ENCODE results near the gene TNFRSF18.
"Not testable (repeated sequence)": the region's sequence is repeated elsewhere in the genome, so short reads cannot be mapped to it uniquely, and the experiment has no call there.

Gene TNFRSF18, protein sequence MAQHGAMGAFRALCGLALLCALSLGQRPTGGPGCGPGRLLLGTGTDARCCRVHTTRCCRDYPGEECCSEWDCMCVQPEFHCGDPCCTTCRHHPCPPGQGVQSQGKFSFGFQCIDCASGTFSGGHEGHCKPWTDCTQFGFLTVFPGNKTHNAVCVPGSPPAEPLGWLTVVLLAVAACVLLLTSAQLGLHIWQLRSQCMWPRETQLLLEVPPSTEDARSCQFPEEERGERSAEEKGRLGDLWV

DNA sequence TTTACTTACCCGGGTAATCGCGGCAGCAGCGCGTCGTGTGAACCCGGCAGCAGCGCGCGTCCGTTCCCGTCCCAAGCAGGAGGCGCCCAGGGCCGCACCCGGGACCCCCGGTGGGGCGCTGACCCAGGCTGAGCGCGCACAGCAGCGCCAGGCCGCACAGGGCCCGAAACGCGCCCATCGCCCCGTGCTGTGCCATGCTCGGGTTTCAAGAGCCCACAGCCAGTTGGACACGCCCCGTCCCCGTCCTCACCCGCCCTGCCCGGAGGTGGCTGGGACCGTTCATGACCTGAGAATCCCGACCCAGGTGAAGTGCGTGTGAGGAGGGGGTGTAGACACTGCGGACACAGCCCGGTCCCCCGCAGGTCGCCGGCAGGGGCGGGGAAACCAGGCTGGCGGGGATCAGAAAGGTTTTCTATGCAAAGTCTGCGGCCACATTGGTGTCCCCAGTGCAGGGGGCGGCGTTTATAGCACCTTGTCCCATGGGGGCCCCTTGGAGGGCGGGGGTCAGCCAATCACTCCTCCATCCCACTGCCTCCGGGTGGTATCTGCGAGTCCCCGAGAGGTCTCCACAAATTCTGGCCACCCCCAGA lies at the start of gene TNFRSF18:
TSS of gene TNFRSF18 (minus strand) at position 217 of the 590 bp plus-strand sequence. CDS start at position 196, 21 bp downstream.
- no peak for DNase-seq (ENCODE audit: low read depth)

DNA sequence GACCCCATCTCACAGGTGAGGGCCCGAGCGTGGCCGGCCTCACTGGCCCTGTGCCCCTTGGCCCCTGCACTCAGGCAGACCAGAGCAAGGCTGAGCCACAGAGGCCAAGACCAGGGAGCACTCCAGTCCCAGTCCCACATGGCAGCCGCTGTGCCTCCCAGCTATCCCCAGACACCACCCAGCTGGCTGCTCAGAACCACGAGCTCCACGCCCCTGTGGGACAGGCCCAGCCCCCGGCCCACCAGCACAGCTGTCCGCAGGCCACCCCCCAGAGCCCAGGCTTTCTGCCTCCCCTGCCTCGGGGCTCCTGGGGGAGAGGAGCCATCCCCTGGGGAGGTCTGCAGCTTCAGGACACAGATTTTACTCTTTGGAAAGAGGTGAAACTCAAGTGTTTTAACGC lies 49.2 kb upstream of the TNFRSF18 start:
- DNase-seq (ENCODE audit: low read depth) = no peak

DNA sequence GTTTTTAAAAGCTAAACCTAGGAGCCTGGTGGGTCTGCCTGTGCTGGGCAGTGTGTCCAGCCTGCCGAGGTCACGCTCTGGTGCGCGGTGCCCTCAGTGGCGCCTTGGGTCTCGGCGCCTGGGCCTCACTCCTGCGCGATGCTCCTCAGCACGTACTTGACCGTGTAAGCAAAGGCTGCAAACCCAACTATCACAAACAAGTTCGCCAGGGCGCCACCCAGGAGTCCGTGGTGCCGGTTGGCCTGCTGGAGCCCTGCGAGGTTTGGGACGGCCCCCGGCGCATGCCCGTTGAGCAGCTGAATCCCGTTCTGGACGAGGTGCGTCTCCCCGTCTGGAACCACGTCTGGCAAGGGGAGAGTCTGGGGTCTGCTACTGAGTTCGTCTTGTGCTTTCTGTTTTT lies 48.7 kb upstream of the TNFRSF18 start:
- no peak for DNase-seq (ENCODE audit: low read depth)

DNA sequence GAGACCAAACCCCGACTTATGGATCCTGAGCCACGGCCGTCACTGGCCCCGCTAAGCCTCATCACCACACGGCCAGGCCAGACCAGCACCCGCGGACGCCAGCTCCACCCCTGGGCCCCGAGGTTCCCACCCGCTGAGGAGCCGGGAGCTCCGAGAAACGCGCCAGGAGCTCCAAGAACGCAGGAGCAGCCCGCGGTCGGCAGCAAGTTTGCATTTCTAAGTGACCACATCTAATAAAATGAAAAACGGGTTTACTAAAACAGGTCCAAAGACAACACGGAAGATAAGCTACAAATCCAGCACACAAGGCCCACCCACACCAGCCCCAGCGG lies 48.2 kb upstream of the TNFRSF18 start:
- no peak for DNase-seq (ENCODE audit: low read depth)

DNA sequence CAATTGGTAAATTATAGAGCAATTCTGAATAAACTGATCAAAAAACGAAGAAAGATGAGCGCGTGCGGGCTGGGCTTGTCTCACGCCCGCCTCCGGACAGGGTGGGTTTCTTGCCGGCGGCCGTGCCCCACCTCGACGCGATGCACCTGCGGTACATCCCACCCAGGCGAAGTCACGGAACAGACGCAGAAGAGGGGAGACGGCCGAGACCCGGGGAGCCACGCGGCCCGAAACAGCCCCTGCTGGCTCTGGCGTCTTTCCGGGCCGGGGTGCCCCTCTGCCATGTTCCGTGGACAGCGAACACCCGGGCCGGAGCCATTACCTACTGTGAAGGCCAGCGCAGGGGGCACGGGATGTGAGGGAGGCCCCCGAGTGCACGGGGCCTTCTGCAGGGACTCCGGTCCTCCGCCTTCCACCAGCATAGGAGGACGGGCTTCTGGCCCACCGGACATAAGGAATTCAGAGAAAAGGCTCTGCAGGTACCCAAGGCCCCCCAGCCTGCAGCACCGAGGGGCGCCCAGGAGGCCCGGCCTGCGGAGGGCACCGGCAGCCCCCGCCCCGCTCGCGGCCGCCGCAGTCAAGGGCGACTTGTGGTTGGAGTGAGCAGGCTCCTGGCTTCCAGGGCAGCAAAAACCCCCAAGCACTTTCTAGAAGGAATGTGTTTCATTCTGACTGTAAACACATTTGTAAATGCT lies 47.7 kb upstream of the TNFRSF18 start:
- DNase-seq (ENCODE audit: low read depth) = no peak

DNA sequence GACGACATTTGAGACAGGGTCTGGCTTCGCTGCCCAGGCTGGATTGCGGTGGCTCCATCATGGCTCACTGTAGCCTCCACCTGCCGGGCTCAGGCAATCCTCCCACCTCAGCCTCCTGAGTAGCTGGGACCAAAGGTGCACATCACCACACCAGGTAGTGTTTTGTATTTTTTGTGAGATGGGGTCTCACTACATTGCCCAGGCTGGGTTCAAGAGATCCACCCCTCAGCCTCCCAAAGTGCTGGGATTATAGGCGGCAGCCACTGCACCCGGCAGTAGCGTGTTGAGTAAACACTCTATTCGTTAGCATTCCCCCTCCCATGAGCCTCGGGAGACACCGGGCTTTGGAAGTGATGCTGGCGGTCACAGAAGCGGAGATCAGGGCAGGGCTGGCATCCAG lies 46.9 kb upstream of the TNFRSF18 start:
- DNase-seq (ENCODE audit: low read depth) = no peak

DNA sequence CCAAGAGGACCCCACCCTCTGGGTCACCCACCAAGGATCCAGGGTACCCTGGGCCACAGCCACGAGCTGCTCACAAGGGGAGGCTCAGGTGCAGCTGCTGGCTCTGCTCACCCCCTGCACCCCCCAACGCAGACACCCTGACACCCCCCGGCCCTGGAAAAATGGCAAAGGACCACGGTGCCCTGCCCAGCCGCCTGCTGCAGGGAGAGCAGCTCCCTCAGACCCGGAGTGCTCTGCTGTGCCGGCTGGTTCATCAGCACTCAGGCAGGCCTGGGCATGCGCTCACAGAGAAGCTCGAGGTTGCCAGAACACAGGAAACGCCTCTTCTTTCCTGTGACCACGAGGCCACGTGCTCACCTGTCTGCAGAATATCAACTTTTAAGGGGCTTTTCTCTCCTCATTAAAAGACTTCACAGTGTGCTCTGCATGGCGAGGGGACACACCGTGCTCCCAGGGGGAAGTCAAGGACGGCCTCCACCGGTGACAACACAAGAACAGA lies 44.4 kb upstream of the TNFRSF18 start:
- DNase-seq (ENCODE audit: low read depth) = peak; percentile 67

DNA sequence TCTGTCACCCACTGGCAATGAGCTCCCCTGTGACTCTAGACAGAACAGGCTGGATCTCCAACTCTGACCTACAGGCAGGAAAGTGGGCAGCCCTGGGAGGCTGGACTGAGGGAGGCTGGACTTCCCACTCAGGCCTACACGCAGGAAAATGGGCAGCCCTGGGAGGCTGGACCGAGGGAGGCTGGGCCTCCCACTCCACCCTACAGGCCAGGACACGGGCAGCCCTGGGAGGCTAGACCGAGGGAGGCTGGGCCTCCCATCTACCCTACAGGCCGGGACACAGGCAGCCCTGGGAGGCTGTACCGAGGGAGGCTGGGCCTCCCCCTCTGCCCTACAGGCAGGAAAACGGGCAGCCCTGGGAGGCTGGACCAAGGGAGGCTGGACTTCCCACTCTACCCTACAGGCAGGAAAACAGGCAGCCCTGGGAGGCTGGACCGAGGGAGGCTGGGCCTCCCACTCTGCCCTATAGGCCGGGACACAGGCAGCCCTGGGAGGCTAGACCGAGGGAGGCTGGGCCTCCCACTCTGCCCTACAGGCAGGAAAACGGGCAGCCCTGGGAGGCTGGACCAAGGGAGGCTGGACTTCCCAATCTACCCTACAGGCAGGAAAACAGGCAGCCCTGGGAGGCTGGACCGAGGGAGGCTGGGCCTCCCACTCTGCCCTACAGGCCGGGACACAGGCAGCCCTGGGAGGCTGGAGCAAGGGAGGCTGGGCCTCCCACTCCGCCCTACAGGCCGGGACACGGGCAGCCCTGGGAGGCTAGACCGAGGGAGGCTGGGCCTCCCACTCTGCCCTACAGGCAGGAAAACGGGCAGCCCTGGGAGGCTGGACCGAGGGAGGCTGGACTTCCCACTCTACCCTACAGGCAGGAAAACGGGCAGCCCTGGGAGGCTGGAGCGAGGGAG lies 41.9 kb upstream of the TNFRSF18 start:
- not testable (repeated sequence) for DNase-seq (ENCODE audit: low read depth)

DNA sequence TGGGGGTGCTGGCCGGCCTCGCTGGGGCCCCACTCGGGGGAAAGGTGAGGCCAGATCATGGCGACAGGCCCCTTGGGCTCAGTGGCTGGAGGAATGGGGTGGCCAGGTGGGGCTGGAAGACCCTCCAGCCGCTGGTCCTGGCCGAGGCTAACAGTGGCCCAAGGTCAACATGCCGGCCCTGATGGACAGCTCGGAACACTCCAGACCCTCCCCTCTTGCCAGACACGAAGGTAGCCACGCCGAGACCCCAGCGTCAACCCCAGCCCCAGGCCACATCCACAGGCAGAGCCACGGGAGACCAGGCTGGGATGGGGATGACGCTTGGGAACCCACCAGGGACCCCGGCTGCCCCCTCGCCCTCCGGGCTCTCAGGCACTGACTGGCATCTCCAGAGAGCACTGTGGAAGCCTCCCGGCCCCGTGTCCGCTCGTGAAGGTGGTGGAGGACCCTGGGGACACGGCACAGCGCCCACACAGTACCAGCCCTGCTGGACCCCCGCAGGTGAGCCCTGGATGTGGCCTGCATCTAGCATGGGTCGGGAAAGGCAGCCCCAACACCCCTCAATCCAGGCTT lies 41.0 kb upstream of the TNFRSF18 start:
- DNase-seq (ENCODE audit: low read depth) = no peak

DNA sequence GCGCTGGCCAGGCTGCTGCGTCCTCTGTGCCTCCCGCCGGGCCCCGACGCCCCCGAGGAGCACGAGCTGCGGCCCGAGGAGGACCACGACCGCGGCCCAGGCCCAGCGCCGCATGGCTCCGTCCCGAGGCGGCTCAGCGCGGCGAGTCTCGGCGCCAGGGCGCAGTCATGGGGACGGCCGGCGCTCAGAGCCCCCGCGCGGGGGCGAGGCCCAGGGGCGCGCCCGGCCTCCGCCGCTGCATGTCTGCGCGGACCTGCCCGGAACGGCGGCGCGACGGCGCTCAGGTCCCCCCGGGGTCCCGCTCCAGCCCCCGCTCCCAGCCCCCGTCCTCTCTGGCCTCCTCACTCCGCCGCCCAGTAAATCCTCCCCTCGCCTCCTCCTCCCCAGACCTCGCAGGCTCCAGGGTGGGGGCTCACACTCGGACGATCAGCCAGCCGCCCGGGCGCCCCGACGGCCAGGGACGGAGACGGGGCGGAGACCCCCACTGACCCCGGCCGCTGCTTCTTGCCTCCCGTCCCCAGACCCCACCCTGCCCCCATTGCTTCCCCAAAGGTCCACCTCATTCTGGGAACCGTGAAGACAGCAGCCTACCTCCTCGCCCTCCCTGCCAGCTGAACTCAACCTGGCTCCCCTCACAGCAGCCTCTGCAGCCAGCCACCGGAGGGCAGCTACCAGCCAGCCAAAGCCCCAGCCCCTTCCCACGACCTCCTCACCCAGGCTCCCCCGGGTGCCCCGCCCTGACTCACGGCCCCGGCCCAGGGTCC lies 40.4 kb upstream of the TNFRSF18 start, which contains the start of gene C1QTNF12:
TSS of gene C1QTNF12 (minus strand) at position 146 of the 764 bp plus-strand sequence. CDS start at position 114, 32 bp downstream.
- no peak for DNase-seq (ENCODE audit: low read depth)

DNA sequence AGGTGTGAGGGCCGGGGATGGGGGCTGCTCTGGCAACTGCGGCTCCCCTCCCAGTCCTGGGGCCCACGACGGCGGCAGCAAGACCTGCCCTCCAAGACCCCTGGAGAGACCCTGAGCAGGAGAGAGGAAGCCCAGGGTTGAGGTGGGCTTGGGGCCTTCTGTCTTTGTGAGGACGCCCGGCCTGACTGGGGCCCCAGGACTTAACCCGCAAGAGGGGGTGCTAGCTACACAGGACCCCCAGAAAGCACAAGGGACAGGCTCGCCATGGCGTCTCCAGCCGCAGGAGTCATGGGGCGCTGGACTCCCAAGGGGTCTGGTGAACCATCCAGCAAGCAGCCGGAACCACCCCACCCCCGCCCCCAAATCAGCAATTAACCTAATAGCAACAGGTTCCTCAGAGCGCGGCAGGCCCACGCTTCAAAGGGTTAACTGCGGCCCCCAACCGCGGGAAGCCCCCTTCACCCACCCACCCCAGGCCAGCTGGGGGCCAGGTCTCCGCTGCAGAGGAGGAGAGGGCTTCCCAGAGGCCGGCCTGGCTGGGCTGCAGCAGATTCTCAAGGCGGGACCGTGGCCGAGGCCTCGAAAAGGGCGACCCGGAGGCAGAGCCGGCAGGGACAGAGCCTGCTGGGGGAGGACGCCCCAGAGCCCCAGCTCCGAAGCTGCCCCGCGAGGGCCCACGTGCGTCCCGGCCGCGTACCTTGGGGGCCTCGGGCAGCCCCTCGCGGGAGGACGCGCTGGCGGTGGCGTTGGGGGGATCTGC lies 39.6 kb upstream of the TNFRSF18 start:
- no peak for DNase-seq (ENCODE audit: low read depth)

DNA sequence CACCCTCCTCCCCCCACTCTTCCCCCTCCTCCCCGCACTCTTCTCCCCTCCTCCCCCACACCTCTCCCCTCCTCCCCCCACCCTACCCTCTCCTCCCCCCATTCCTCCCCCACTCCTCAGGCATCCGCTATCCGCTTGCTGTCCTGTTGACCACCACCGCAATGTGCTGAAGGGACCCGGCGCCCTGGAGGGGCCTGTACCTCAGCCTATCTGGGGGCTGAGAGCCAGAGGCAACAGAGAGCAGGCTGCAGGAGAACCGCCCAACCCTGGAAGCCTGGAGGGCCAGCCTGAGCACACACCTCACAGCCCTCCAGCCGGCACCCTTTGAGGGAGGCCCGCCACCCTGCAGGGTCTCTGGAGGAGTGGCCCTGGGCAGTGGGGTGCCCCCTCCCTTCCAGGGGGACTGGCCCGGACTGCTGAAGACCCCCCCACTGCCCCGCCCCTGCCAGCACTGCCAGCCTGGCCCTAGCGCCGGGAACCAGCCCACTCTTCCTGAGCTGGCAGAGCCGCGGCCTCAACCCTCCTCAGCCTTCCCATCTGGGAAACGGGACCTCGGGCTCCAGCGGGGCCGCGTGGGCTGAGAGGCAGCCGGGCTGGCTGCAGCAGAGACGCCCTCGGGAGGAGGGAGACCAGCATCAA lies 38.9 kb upstream of the TNFRSF18 start:
- DNase-seq (ENCODE audit: low read depth) = no peak

DNA sequence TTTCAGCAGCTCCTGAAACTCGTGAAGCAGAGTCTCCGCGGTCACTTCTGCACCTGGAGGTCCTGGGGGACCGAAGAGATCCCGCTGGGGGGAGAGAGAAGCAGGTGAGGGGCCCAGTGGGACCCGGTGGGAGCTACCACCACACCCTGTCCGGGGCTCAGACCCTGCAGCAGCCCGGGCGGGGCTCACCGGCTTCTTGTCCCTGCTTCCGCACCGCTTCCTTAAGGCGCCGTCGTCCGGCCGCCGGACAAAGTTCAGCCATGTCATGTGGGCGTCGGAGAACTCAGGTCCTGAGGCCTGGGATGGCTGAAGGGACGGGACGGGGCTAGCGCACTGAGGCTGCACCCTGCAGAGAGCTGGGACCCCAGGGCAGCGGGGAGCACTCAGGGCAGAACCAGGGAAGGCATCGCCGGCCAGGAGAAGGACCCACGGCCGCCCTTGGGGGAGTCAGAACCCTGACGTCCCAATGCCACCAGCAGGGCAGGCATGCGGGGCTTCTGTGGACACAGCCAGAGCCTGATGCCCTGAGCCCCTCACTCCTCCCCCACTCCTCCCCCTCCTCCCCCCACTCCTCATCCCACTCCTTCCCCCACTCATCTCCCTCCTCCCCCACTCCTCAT lies 37.9 kb upstream of the TNFRSF18 start:
- DNase-seq (ENCODE audit: low read depth) = no peak

DNA sequence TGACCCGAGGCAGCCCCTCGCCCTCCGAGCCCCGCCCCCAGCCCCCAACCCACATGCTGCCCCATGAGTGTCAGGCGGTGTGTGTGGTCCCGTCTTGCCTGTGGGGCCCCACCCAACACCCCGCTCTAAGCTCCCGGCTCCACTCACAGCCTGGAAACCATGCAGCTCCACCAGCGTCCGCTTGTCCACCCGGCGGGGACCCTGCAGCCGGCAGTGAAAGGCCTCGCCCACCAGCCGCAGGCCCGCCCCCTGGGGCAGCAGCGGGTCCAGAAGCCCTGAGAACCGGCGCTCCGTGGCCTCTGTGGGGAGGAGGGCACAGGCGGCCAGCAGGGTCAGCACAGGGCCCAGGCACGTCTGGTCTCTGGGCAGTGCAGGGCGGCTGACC lies 37.4 kb upstream of the TNFRSF18 start:
- DNase-seq (ENCODE audit: low read depth) = no peak

DNA sequence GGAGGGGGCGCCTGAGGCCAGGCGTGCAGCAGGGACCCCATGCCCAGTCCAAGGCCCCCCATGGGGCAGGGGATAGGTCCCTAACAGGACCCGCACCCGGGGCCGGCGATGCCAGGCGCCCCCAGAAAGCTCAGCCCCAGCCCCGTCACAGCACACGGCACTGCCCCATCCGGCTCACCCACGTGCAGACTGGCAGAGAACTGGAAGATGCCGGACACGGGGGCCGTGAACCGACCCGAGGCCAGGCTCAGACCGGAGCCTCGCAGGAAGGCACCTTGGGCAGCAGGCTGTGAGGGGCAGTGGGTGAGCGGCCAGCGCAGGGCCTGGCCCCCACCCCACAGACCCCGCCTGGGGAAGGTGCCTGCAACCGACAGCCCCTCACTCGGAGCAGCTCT lies 36.9 kb upstream of the TNFRSF18 start:
- DNase-seq (ENCODE audit: low read depth) = no peak

DNA sequence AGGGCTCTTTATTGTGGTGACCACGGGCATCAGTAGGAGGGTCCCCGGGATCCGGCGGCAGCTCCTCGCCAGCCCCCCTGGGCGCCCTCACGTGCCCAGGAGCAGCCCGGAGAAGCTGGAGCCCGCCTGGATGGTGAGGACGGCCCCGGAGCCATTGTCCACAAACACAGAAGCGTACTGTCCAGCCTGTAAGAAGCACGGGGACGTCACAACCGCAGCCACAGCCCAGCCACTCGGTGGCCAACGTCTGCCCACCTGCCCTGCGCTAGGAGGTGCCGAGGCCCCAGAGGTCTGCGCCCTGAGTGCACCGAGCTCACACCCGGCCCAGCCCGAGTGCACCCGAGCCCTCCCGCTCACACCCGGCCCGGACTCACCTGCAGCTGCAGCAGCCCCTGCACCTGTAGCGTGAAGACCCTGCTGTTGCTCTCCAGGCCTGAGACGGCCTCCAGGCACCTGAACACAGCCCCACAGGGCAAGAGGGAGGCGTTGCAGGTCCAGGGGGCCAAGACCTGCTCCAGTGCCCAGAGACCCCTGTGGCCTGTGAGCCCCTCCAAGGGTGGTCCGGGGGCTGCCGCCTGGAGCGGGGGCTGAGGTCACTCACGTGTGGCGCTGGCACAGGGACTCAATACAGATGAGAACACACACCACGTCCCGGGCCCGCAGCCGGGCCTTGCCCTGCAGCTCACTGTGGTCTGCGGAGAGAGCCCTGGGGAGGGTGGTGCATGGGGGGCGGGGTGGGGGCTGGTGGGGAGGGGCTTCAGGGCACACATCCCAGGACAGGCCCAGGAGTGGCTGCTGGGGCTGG lies 36.3 kb upstream of the TNFRSF18 start:
- DNase-seq (ENCODE audit: low read depth) = no peak

DNA sequence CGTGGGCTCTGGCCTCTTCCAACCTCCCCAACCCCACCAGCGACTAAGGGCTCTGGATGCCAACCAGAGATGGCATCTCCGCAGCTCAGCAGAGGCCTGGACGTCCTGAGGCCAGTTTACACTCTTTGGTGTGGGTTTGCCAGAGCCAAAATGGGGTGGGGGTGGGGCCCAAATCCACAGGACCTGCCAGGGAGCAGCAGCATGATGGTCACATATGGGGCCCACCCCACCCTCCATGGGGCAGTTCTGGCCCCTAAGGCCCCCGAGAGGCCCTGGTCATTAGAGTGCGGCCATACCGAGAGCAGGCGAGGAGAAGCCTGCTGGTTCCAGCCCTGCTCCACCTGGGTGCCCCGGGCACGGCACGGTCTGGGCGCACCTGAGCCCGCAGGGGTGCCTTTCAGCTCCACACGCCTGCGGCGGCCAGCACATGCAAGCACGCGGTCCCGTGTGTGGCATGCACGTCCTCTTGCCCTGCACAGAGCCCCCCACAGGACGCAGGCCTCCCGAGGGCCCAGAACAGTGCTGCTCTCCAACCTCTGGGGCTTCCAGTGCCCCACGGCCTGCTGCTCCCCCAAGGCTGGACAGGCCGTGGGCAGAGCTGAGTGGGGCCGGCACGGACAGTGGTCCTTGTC lies 35.3 kb upstream of the TNFRSF18 start:
- no peak for DNase-seq (ENCODE audit: low read depth)
